CD4-positive, alpha-beta memory T cell (primary cell): ENCODE measurements around the gene C10orf90. TPM values are rescaled to one million over a fixed set of nuclear protein-coding genes. Genes with fewer than 3 reads are reported as not detected.
A peak's percentile ranks its signal among the peaks of the same experiment; 100 is the strongest.

Experiments
- CTCF ChIA-PET: fragments of 350-600 bp; sonication (Branson Sonifier 250); formaldehyde crosslinking; loops from one replicate; lab custom pipeline; 2021; ENCODE audit warnings: inconsistent platforms; ENCODE audit not compliant: partially characterized antibody; lab: Charles Lee
- POLR2A ChIA-PET: fragments of 350-600 bp; sonication (Branson Sonifier 250); formaldehyde crosslinking; loops from one replicate; lab custom pipeline; 2021; ENCODE audit not compliant: partially characterized antibody; lab: Charles Lee
- DNase-seq, 5 donors: peaks; one replicate each; pipeline versions ENCODE4 v3.0.0 to v3.0.0-alpha.2; 2020 to 2022; ENCODE audit warnings: mixed read lengths in 1 of 5
- H3K27ac ChIP-seq: one replicate; pipeline ENCODE4 v1.7.0; 2013; ENCODE audit warnings: low read depth, low read length
- H3K27me3 ChIP-seq: 2 replicates; pipeline ENCODE4 v1.7.0; 2013; ENCODE audit warnings: mild to moderate bottlenecking, low read length, moderate library complexity; ENCODE audit not compliant: insufficient read depth
- H3K36me3 ChIP-seq: 2 replicates; pipeline ENCODE4 v1.7.0; 2013; ENCODE audit warnings: mild to moderate bottlenecking, low read length, moderate library complexity; ENCODE audit not compliant: insufficient read depth
- H3K4me1 ChIP-seq: 2 replicates; pipeline ENCODE4 v1.7.0; 2013; ENCODE audit warnings: mild to moderate bottlenecking, low read length, moderate library complexity; ENCODE audit not compliant: insufficient read depth
- H3K4me3 ChIP-seq, 2 donors: one replicate each; pipeline ENCODE4 v1.7.0; 2013; ENCODE audit warnings: low read length in 2 of 2, mild to moderate bottlenecking in 1 of 2
- H3K9me3 ChIP-seq, 2 donors: one replicate each; pipeline ENCODE4 v1.7.0; 2013; ENCODE audit warnings: low read length in 2 of 2, control low read depth in 1 of 2; ENCODE audit not compliant: control insufficient read depth in 1 of 2
- H3K27ac Mint-ChIP-seq, 7 donors: one replicate each; pipeline ENCODE4 v1.8.0; 2020 to 2021; ENCODE audit warnings: mixed read lengths in 7 of 7, mild to moderate bottlenecking in 6 of 7, inconsistent platforms in 3 of 7, moderate library complexity in 3 of 7
- H3K27me3 Mint-ChIP-seq, 2 donors: one replicate each; pipeline ENCODE4 v1.8.0; 2020 to 2021; ENCODE audit warnings: mixed read lengths in 2 of 2
- H3K36me3 Mint-ChIP-seq, 2 donors: one replicate each; pipeline ENCODE4 v1.8.0; 2020 to 2021; ENCODE audit warnings: mixed read lengths in 2 of 2, inconsistent platforms in 1 of 2, mild to moderate bottlenecking in 1 of 2
- H3K4me1 Mint-ChIP-seq, 4 donors: one replicate each; pipeline ENCODE4 v1.8.0; 2020 to 2021; ENCODE audit warnings: mixed read lengths in 4 of 4, mild to moderate bottlenecking in 1 of 4
- H3K4me3 Mint-ChIP-seq, 8 donors: one replicate each; pipeline ENCODE4 v1.8.0; 2020 to 2021; ENCODE audit warnings: mixed read lengths in 8 of 8, mild to moderate bottlenecking in 7 of 8, moderate library complexity in 6 of 8, inconsistent platforms in 3 of 8
- H3K9me3 Mint-ChIP-seq, 8 donors: one replicate each; pipeline ENCODE4 v1.8.0; 2020 to 2021; ENCODE audit warnings: mixed read lengths in 8 of 8, mild to moderate bottlenecking in 5 of 8, inconsistent platforms in 3 of 8, moderate library complexity in 1 of 8
- intact Hi-C: fragments of 100-400 bp; cut with micrococcal nuclease; formaldehyde crosslinking; loops from one replicate; pipeline ENCODE4 v1.15.1; 2023
- polyA plus RNA-seq, 2 donors: library from polyadenylated mRNA; unstranded; fragments of 300-500 nt; fragmentation: Illumina TruSeq; gene quantifications; one replicate each; pipeline ENCODE4 v1.2.3, GENCODE V29; 2021
- total RNA-seq, 2 experiments: library from RNA; stranded (reverse); gene quantifications; one replicate each; pipeline ENCODE4 v1.2.3, GENCODE V29; 2021

The C10orf90 gene
- total and polyA plus RNA-seq, 4 experiments from 2014 or later = not detected

- no peak overlapping the region for H3K27ac ChIP-seq
- no peak overlapping the region for H3K4me3 ChIP-seq
- Mint-ChIP-seq H3K27ac (no peak overlapping the region), H3K36me3 (no peaks in the 10 kb centered on the region), H3K9me3 (peaks cover 0 to 5% (median 0%) of the 10 kb centered on the region in 8 donors), H3K4me3 (peak overlapping the region in 1 of 8 donors; percentile 39), H3K27me3 (no peaks in the 10 kb centered on the region), H3K4me1 (no peaks in the 10 kb centered on the region)
- no peaks in the 10 kb centered on the region for H3K4me1 ChIP-seq
- H3K36me3 ChIP-seq = no peaks in the 10 kb centered on the region
- H3K27me3 ChIP-seq = no peaks in the 10 kb centered on the region
- intact Hi-C loops = no loop called here
- peak in 4 of 5 donors; percentile 14 to 36 (median 22) for DNase-seq
- ChIA-PET CTCF (interaction anchor here (0.6 to 1.4 kb wide), 6 partner anchors 35 to 636 kb away, joined by 3 to 5 read pairs (median 3); no protein-coding TSS in a partner anchor), POLR2A (no interaction called here)
- no peaks in the 10 kb centered on the region for H3K9me3 ChIP-seq
These were observed 166.3 kb downstream of the C10orf90 start for GRCh38 chr10:126504063-126504760.

GRCh38 chr10:126503392-126504062 lies 167.0 kb downstream of the C10orf90 start:
- Histone ChIP-seq H3K27ac (no peak overlapping the region), H3K4me3 (no peak overlapping the region), H3K27me3 (no peaks in the 10 kb centered on the region), H3K4me1 (no peaks in the 10 kb centered on the region), H3K36me3 (no peaks in the 10 kb centered on the region), H3K9me3 (no peaks in the 10 kb centered on the region)
- peaks cover 0 to 5% (median 0%) of the 10 kb centered on the region in 8 donors for H3K9me3 Mint-ChIP-seq
- ChIA-PET CTCF (interaction anchor here (0.9 to 1.4 kb wide), 5 partner anchors 34 to 636 kb away, joined by 3 to 5 read pairs (median 3); no protein-coding TSS in a partner anchor), POLR2A (no interaction called here)
- no peak for DNase-seq
- H3K4me3 Mint-ChIP-seq = no peak overlapping the region
- intact Hi-C loops = no loop called here
- no peak overlapping the region for H3K27ac Mint-ChIP-seq
- H3K36me3 Mint-ChIP-seq = no peaks in the 10 kb centered on the region
- no peaks in the 10 kb centered on the region for H3K4me1 Mint-ChIP-seq
- H3K27me3 Mint-ChIP-seq = no peaks in the 10 kb centered on the region

GRCh38 chr10:126502441-126502840 lies 168.1 kb downstream of the C10orf90 start:
- no peak overlapping the region for H3K4me3 ChIP-seq
- Mint-ChIP-seq H3K4me3 (no peak overlapping the region), H3K9me3 (peaks cover 0 to 5% (median 0%) of the 10 kb centered on the region in 8 donors), H3K27ac (no peak overlapping the region), H3K36me3 (no peaks in the 10 kb centered on the region), H3K4me1 (no peaks in the 10 kb centered on the region), H3K27me3 (no peaks in the 10 kb centered on the region)
- no peaks in the 10 kb centered on the region for H3K27me3 ChIP-seq
- no peak for DNase-seq
- H3K27ac ChIP-seq = no peak overlapping the region
- no peaks in the 10 kb centered on the region for H3K36me3 ChIP-seq
- no peaks in the 10 kb centered on the region for H3K4me1 ChIP-seq
- POLR2A ChIA-PET = no interaction called here
- intact Hi-C loops = no loop called here
- no peaks in the 10 kb centered on the region for H3K9me3 ChIP-seq
- CTCF ChIA-PET = no interaction called here

- Histone ChIP-seq H3K4me1 (no peaks in the 10 kb centered on the region), H3K27ac (no peak overlapping the region), H3K4me3 (no peak overlapping the region), H3K36me3 (no peaks in the 10 kb centered on the region), H3K9me3 (no peaks in the 10 kb centered on the region), H3K27me3 (no peaks in the 10 kb centered on the region)
- intact Hi-C loops = no loop called here
- no peaks in the 10 kb centered on the region for H3K27me3 Mint-ChIP-seq
- peaks cover 0 to 5% (median 0%) of the 10 kb centered on the region in 8 donors for H3K9me3 Mint-ChIP-seq
- ChIA-PET POLR2A (no interaction called here), CTCF (no interaction called here)
- no peak overlapping the region for H3K27ac Mint-ChIP-seq
- no peaks in the 10 kb centered on the region for H3K36me3 Mint-ChIP-seq
- no peak overlapping the region for H3K4me3 Mint-ChIP-seq
- no peaks in the 10 kb centered on the region for H3K4me1 Mint-ChIP-seq
- no peak for DNase-seq
These were observed 168.7 kb downstream of the C10orf90 start for GRCh38 chr10:126501828-126502227.

- ChIA-PET POLR2A (no interaction called here), CTCF (no interaction called here)
- Histone ChIP-seq H3K4me1 (no peaks in the 10 kb centered on the region), H3K27me3 (no peaks in the 10 kb centered on the region), H3K9me3 (no peaks in the 10 kb centered on the region), H3K36me3 (no peaks in the 10 kb centered on the region), H3K27ac (no peak overlapping the region), H3K4me3 (no peak overlapping the region)
- no peaks in the 10 kb centered on the region for H3K4me1 Mint-ChIP-seq
- no peak overlapping the region for H3K4me3 Mint-ChIP-seq
- no peak overlapping the region for H3K27ac Mint-ChIP-seq
- H3K36me3 Mint-ChIP-seq = no peaks in the 10 kb centered on the region
- no peak for DNase-seq
- peaks cover 0 to 3% (median 0%) of the 10 kb centered on the region in 8 donors for H3K9me3 Mint-ChIP-seq
- H3K27me3 Mint-ChIP-seq = no peaks in the 10 kb centered on the region
- intact Hi-C loops = no loop called here
These were observed 169.6 kb downstream of the C10orf90 start for GRCh38 chr10:126500866-126501265.

- no peak for DNase-seq
- no peak overlapping the region for H3K4me3 ChIP-seq
- ChIA-PET CTCF (no interaction called here), POLR2A (no interaction called here)
- no peaks in the 10 kb centered on the region for H3K27me3 ChIP-seq
- H3K27ac Mint-ChIP-seq = no peak overlapping the region
- no peaks in the 10 kb centered on the region for H3K36me3 ChIP-seq
- no peaks in the 10 kb centered on the region for H3K9me3 ChIP-seq
- H3K9me3 Mint-ChIP-seq = peaks cover 0 to 3% (median 0%) of the 10 kb centered on the region in 8 donors
- no peaks in the 10 kb centered on the region for H3K4me1 ChIP-seq
- no peaks in the 10 kb centered on the region for H3K27me3 Mint-ChIP-seq
- no peak overlapping the region for H3K27ac ChIP-seq
- intact Hi-C loops = no loop called here
- no peak overlapping the region for H3K4me3 Mint-ChIP-seq
- no peaks in the 10 kb centered on the region for H3K4me1 Mint-ChIP-seq
- no peaks in the 10 kb centered on the region for H3K36me3 Mint-ChIP-seq
These were observed 170.3 kb downstream of the C10orf90 start for GRCh38 chr10:126500185-126500584.

GRCh38 chr10:126499744-126500143 lies 170.7 kb downstream of the C10orf90 start:
- Mint-ChIP-seq H3K36me3 (no peaks in the 10 kb centered on the region), H3K4me3 (no peak overlapping the region), H3K27me3 (no peaks in the 10 kb centered on the region), H3K4me1 (no peaks in the 10 kb centered on the region), H3K9me3 (peaks cover 0 to 3% (median 0%) of the 10 kb centered on the region in 8 donors), H3K27ac (peak overlapping the region in 1 of 7 donors; percentile 38)
- H3K27ac ChIP-seq = no peak overlapping the region
- no peak overlapping the region for H3K4me3 ChIP-seq
- POLR2A ChIA-PET = no interaction called here
- no peaks in the 10 kb centered on the region for H3K9me3 ChIP-seq
- H3K27me3 ChIP-seq = no peaks in the 10 kb centered on the region
- H3K4me1 ChIP-seq = no peaks in the 10 kb centered on the region
- no peak for DNase-seq
- CTCF ChIA-PET = no interaction called here
- no peaks in the 10 kb centered on the region for H3K36me3 ChIP-seq
- intact Hi-C loops = no loop called here
